GM18873 (cell line): Measurements from ENCODE around the gene SHANK3.

Experiments used
- ATAC-seq: cut with Tn5 transposase; IDR thresholded peaks from one replicate; pipeline ENCODE4 v1.9.1; 2021; ENCODE audit warnings: mild to moderate bottlenecking, moderate library complexity, moderate number of reproducible peaks; ENCODE audit not compliant: unreplicated experiment, low FRiP score

The SHANK3 gene

GRCh38 chr22:50710886-50711285, 38.3 kb downstream of the SHANK3 start:
- ATAC-seq, result no peak

DNA sequence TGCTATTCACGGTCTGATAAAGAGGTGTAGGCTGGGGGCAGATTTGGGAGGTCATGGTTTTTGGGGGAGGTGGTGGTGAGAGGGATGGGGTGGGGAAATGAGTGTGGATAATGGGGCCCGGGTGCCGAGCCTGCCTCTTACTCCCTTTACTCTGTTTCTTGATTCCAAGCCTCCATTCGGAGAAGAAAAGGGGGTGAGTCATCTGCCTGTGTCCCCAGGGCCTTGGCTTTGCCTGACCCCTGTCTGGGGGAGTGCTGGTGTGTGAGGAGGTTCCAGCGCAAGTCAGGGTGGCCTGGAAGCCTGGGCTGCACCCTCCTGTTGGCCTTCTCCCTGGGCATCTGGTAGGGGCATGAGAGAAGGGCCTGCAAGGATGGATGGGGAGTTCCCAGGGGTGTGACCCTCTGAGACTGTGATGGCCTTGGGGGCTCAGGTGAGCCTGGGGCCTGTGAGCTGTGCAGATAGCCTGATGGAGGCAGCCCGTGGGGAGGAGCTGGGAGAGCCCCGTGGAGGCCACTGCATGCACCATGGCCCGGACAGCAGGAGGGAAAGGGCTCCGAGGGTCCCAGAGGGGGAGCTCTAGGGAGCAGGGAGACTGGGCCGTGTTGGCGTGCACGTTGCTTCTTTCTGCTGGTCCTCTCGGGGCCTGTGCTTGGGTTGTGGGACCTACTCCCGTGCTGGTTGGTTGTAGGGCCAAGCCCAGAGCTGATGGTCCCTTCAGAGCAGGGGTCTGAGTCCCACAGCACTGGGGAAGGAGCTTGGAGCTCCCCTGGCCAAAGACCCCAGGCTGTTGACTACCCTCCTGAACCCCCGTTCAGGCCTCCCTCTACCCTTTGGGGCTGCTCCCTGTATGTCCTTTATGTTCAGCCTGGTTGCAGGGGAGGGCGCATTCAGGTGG, 39.1 kb downstream of the SHANK3 start:
- no peak for ATAC-seq

GRCh38 chr22:50712341-50713007, 39.9 kb downstream of the SHANK3 start:
- ATAC-seq, result no peak

DNA sequence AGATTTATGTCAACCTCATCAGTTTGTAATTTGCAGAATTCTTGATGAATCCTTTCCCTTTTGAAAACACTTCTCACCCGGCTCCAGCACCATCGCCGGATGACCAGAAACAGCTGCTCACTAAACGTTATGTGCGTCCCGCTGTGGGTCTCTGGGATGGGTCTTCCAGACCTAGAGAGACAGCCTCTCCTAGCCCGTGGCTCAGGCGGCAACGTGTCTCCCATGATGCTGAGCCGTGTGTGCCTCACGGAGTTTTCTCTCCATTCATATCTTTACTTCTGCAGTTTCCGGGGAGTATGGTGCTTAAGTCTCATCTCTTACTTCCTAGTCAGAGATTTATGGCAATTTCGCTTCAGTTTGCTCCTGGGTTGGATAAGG, 40.4 kb downstream of the SHANK3 start:
- ATAC-seq, result no peak

- no peak for ATAC-seq
Observed at GRCh38 chr22:50713571-50714056, 41.0 kb downstream of the SHANK3 start.

DNA sequence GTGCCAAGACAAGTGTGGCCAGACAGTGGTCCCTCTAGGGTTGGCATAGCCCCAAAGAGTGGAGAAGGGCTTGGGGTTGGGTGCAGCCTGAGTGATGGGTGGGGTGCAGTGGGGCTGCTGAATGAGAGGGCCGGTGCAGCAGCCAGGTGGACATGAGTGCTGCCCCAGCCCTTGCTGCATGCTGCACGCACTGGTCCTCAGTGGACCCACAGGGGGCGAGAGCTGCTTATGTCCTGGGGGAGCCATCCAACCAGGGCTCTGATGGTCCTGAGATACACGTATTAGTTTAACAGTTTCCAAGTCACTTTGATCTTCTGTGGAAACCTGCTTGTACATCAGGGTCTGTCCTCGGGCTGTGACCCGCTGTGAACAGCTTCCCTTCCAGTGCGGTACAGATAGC, 41.5 kb downstream of the SHANK3 start:
- ATAC-seq, result no peak

DNA sequence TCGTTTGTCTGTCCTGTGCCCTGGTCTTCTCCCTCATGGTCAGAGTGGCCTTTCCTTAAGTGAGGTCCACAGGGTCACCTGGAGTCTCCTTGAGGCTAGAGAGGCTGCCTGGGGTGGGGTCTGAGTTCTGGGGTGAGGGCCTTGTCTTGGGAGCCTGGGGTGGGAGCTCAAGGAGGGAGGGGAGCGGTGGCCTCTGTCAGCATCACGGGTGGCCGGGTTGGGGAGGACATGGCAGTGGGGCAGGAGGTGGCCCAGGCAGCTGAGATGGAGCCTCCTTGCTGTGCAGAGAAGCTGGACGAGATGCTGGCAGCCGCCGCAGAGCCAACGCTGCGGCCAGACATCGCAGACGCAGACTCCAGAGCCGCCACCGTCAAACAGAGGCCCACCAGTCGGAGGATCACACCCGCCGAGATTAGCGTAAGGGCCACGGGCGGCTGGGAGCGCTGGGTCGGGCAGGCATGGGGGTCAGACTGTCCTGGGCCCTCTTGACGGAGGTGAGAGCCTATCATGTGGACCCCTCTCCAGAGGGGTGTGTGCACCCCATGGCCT, 42.1 kb downstream of the SHANK3 start:
- ATAC-seq, result no peak

DNA sequence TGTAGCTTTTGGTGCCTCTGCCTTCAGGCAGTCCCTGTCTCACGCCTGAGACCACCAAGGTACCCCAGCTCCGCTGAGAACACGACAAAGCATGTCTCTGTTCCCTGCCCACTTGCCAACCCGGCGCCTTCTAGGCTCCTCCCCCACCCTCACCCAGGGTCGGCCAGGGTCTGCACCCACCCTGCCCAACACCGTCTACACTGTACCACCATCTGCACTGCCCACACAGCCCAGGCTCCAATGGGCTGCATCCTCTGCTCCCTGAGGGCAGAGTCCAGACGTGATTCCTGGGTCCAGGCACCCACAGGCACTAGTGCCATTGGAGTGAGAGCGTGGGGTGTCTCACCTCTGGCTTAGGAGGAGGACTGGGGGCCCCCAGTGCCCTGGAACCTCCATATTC, 42.6 kb downstream of the SHANK3 start:
- ATAC-seq, result no peak

- ATAC-seq, result no peak
Observed at GRCh38 chr22:50715776-50716175, 43.2 kb downstream of the SHANK3 start.

DNA sequence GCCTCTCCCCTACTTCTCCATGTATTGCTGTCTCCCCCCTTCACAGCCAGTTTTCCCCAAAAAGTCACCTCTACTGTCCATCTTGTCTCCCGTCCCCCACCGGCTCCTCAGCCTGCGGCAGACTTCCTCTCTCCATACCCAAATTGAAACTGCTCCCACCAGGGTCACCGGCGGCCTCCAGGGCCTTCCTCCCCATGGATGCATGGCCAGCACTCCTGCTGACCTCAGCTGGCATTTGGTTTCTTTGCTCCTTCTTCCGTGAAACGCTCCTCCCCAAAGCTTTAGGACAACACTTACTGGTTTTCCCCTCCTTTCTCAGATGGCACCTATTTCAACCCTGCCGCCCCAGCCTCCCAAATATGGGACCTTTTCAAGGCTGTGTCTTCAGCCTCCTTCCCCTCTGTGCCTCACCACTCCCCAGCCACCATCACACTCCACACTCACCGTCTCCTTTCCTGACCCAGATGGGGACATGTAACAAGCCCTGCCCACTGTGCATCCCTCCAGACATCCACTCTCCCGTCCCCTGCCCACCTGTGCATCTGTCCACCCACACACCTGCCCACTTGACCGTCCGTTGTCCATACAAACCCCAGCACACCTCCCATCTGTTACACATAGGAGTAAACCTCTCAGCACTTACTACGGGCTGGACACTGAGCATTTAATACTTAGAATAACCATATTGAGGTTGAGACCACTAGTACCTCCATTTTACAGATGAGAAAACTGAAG, 43.8 kb downstream of the SHANK3 start:
- ATAC-seq, result no peak

DNA sequence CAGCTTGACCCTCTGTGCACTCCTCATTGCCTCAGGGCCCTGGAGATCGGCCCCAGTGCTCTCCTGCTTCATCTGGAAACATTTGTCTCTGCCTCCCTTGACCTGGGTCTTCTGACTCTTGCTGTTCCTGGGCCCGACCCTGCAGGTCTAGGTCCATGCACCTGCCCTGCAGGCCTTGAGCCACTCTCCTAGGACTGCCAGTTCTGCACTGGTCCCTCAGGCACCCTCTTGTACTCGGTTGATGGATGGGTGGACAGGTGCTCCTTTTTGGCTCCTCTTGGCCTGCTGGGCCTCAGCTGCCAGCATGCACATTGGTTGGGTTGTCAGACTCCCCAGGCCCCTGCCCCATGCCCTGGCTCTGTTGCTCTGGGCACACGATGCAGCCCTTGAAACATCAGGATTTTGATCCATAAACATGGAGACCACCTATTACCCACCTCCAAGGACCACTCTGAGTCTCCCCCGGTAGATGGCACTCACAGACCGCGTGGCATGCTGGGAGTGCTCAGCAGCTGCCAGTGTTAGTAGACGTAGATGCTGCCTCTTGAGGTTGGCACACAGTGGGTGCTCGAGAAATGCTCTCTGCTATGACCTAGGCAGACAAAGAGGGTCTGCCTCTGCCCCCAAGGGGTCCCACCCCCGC, 45.2 kb downstream of the SHANK3 start:
- no peak for ATAC-seq

- no peak for ATAC-seq
Observed at GRCh38 chr22:50718352-50718709, 45.7 kb downstream of the SHANK3 start.

- no peak for ATAC-seq
Observed at GRCh38 chr22:50719814-50720300, 47.2 kb downstream of the SHANK3 start.

DNA sequence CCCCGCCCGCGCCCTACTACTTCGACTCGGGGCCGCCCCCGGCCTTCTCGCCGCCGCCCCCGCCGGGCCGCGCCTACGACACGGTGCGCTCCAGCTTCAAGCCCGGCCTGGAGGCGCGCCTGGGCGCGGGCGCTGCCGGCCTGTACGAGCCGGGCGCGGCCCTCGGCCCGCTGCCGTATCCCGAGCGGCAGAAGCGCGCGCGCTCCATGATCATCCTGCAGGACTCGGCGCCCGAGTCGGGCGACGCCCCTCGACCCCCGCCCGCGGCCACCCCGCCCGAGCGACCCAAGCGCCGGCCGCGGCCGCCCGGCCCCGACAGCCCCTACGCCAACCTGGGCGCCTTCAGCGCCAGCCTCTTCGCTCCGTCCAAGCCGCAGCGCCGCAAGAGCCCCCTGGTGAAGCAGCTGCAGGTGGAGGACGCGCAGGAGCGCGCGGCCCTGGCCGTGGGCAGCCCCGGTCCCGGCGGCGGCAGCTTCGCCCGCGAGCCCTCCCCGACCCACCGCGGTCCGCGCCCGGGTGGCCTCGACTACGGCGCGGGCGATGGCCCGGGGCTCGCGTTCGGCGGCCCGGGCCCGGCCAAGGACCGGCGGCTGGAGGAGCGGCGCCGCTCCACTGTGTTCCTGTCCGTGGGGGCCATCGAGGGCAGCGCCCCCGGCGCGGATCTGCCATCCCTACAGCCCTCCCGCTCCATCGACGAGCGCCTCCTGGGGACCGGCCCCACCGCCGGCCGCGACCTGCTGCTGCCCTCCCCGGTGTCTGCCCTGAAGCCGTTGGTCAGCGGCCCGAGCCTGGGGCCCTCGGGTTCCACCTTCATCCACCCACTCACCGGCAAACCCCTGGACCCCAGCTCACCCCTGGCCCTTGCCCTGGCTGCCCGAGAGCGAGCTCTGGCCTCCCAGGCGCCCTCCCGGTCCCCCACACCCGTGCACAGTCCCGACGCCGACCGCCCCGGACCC, 48.0 kb downstream of the SHANK3 start:
- no peak for ATAC-seq

DNA sequence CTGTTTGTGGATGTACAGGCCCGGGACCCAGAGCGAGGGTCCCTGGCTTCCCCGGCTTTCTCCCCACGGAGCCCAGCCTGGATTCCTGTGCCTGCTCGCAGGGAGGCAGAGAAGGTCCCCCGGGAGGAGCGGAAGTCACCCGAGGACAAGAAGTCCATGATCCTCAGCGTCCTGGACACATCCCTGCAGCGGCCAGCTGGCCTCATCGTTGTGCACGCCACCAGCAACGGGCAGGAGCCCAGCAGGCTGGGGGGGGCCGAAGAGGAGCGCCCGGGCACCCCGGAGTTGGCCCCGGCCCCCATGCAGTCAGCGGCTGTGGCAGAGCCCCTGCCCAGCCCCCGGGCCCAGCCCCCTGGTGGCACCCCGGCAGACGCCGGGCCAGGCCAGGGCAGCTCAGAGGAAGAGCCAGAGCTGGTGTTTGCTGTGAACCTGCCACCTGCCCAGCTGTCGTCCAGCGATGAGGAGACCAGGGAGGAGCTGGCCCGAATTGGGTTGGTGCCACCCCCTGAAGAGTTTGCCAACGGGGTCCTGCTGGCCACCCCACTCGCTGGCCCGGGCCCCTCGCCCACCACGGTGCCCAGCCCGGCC, 48.7 kb downstream of the SHANK3 start:
- ATAC-seq, result no peak

DNA sequence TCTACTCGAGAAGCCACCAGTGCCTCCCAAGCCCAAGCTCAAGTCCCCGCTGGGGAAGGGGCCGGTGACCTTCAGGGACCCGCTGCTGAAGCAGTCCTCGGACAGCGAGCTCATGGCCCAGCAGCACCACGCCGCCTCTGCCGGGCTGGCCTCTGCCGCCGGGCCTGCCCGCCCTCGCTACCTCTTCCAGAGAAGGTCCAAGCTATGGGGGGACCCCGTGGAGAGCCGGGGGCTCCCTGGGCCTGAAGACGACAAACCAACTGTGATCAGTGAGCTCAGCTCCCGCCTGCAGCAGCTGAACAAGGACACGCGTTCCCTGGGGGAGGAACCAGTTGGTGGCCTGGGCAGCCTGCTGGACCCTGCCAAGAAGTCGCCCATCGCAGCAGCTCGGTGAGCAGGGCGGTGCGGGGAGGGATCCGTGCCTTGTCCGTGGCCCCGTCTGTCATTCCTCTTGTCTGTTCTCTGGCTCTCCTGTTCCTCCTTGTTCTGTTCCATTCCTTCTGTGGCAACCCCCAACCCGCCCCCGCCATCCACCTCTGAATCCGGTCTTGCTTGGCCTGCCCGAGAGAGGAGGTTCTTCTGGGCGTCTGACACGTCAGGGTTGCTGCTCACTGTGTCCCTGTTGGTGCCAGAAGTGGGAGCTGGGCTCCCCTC, 49.6 kb downstream of the SHANK3 start:
- ATAC-seq, result no peak
